Activated CD8-positive, alpha-beta memory T cell treated with anti-CD3 and anti-CD28 coated beads, Interleukin-2, amount 50 U/mL, for 48 hours (primary cell): Measurements from ENCODE around the gene CETN1.

Experiments used
- DNase-seq: peaks from one replicate; pipeline ENCODE4 v3.0.0-alpha.2; 2020

Gene CETN1

DNA sequence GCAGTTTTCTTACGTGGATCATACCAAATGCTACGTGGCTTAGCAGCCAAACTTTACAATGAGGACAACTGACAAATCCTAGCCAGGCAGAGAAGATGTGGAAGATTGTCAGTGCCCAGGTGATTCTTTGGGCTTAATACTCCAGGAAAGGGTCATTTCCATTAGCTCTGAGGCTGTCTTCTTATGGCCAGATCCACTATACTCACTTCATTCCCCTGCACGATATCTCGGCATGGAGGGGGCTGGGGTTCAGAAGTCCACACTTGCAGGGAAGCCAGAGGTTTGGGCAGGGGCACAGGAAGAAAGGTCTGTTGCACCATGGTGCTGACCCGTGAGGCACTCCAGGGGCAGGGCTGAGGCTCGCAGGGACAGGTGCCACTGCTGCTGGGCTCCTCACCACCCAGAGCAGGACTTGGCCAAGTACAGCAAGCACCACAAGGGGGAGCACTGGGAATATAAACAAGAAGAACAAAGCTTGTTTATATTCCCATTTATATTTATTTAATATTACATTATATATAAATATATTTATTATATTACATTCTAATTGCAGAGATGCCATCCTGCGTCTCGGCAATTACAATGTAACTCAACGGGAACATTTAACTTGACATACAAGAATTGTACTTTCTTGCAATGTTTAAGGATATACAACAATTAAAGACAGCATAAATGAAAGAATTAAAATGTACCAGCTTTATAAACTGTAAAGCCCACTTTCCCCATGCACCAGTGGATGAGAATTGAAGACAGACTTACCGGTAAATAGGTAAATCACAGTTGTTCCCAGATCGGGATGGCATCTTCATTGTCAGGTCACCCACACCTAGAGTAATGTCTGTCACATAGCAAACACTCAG is 43.8 kb downstream of the CETN1 start:
- DNase-seq, result peak; percentile 75

GRCh38 chr18:627231-627630 is 47.1 kb downstream of the CETN1 start:
- DNase-seq, result no peak

DNA sequence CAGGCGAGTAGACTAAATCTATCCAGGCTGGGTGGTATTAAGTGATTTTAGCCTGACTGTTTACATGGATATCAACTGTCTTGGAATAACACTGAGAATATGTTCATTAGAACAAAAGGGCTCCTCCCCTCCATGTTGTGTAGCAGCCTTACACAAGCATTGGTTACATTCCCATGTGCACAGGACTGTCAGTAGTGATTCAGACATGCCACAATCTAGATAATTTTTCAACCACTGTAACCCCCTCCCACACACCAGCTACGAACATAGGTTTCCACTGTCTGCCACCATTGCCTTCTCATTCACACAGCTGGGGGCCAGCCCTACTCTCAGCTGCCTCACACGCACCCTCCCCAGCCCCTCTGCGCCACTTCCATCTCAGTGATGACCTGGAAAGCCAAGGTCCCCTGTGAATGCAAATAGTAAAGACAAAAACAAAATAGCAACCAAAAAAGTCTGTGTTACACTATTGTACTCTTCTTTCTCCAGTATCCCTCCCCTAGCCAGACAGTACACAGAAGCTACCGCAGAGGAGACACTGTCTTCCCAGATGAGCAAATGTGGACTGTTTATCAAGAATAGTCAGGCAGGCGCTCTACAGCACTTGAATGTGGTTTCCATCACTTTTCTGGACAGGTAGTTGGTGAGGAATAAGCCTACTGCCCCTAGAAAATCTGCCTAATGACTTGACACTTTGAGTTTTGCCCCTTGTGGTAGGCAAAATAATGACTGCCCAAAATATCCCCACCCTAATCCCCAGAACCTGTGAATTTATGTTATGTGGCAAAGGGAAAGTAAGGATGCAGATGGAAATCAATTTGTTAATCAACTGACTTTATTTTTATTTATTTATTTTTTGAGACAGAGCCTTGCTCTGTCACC is 49.3 kb downstream of the CETN1 start:
- DNase-seq, result no peak

GRCh38 chr18:631560-631959 is 51.4 kb downstream of the CETN1 start:
- no peak for DNase-seq
